AG09319 (cell line): ENCODE measurements around the gene MANF.
A peak's percentile ranks its signal among the peaks of the same experiment; 100 is the strongest.
"Not testable (repeated sequence)": the region's sequence is repeated elsewhere in the genome, so short reads cannot be mapped to it uniquely, and the experiment has no call there.

Source experiments
- DNase-seq: peaks from one replicate; pipeline ENCODE4 v3.0.0-alpha.2; 2010; ENCODE audit warnings: low read depth; ENCODE audit errors: extremely low read depth
- CTCF ChIP-seq: IDR thresholded peaks from 2 replicates; pipeline ENCODE4 v1.5.1; 2011; ENCODE audit warnings: low read depth, mild to moderate bottlenecking, inconsistent platforms, low read length, moderate library complexity

Gene MANF

GRCh38 chr3:51355891-51356578 is 29.1 kb upstream of the MANF start:
- no peak for TF ChIP-seq CTCF
- DNase-seq: no peak

GRCh38 chr3:51357856-51358255 is 27.2 kb upstream of the MANF start:
- TF ChIP-seq CTCF: no peak
- DNase-seq: no peak

- no peak for TF ChIP-seq CTCF
- no peak for DNase-seq
Observed at GRCh38 chr3:51358981-51359380, 26.1 kb upstream of the MANF start.

DNA sequence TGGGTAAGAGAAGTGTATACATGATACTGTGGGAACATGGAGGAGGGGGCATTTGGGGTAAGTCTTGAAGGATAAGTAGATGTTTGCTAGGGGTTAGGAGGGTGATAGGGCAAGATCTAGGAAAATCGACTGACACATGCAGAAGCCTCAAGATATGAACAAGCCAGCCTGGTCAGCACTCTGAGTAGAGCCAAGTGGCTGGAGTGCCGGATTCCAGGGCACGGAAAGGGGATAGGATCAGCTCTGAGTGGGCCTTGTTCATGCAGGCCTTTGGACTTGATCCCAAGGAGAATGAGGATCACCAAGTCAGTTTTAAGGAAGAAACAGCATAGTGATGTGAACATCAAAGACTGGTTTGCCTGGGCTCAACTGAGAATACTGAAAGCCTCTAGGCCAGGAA is 24.3 kb upstream of the MANF start:
- DNase-seq: no peak
- no peak for TF ChIP-seq CTCF

DNA sequence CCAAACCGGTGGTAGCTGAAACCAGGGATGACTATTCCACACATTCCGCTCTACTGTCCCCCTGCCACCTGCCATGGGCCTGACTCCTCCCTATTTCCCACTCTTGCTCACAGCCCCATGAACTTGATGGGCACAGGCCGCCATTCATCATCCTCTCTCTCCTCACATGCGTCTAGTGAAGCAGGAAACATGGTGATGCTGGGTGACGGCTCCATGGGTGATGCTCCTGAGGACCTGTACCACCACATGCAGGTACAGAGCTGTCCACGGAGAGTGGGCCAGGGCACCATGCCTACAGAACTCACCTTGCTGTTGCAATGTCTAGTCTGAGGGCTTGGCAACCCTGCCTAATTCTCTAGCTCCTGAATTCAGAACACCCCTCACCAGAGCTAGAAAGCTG is 23.3 kb upstream of the MANF start:
- no peak for DNase-seq

DNA sequence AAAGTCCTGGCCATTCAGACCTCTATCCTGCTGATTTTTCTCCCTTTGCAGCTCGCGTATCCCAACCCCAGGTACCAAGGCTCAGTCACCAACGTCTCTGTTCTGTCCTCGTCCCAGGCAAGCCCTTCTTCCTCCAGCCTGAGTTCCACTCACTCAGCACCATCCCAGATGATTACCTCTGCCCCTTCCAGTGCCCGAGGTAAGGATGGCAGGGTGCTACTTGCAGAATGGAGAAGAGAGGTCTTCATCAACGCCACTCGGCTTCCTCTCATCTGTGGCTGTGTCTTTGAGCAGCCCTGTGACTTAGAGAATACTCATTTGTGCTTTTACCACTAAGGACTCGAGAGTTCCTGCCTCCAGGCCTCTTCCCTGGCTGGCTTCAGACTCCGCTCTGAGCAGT is 22.6 kb upstream of the MANF start:
- TF ChIP-seq CTCF: no peak
- no peak for DNase-seq

More for the DNA sequence above, 23.3 kb upstream of the MANF start:
- no peak for TF ChIP-seq CTCF

- not testable (repeated sequence) for DNase-seq
Observed at GRCh38 chr3:51368276-51368675, 16.8 kb upstream of the MANF start.

- DNase-seq: peak; percentile 46
- TF ChIP-seq CTCF: peak; percentile 84
Observed at GRCh38 chr3:51371943-51372557, 13.0 kb upstream of the MANF start.
